NCI-H2171 (cell line): ENCODE measurements around the gene SLC16A12.
"Not testable (repeated sequence)": the region's sequence is repeated elsewhere in the genome, so short reads cannot be mapped to it uniquely, and the experiment has no call there.

Experiments used
- DNase-seq: peaks from one replicate; lab custom pipeline; 2025; lab: John Stamatoyannopoulos, UW

SLC16A12 gene

GRCh38 chr10:89548673-89549072 is 13.3 kb upstream of the SLC16A12 start:
- no peak for DNase-seq

GRCh38 chr10:89547853-89548513 is 12.6 kb upstream of the SLC16A12 start:
- no peak for DNase-seq

- not testable (repeated sequence) for DNase-seq
These were observed 11.3 kb upstream of the SLC16A12 start for GRCh38 chr10:89546651-89547050.

- no peak for DNase-seq
These were observed 8.4 kb upstream of the SLC16A12 start for GRCh38 chr10:89543841-89544240.

GRCh38 chr10:89540420-89540949 is 5.1 kb upstream of the SLC16A12 start:
- no peak for DNase-seq

GRCh38 chr10:89537364-89537763 is 2.0 kb upstream of the SLC16A12 start:
- no peak for DNase-seq

- no peak for DNase-seq
These were observed 590 bp upstream of the SLC16A12 start for GRCh38 chr10:89536013-89536354.

GRCh38 chr10:89534826-89535166 is 598 bp downstream of the SLC16A12 start:
- DNase-seq, result no peak

- DNase-seq, result no peak
These were observed 2.9 kb downstream of the SLC16A12 start for GRCh38 chr10:89532476-89532875.

GRCh38 chr10:89531359-89531758 is 4.0 kb downstream of the SLC16A12 start:
- DNase-seq, result no peak

GRCh38 chr10:89529711-89530110 is 5.7 kb downstream of the SLC16A12 start:
- DNase-seq, result not testable (repeated sequence)

GRCh38 chr10:89526358-89526757 is 9.0 kb downstream of the SLC16A12 start:
- DNase-seq, result no peak

GRCh38 chr10:89525556-89525955 is 9.8 kb downstream of the SLC16A12 start:
- DNase-seq, result no peak

GRCh38 chr10:89524279-89524678 is 11.1 kb downstream of the SLC16A12 start:
- no peak for DNase-seq

- DNase-seq, result no peak
These were observed 12.1 kb downstream of the SLC16A12 start for GRCh38 chr10:89523274-89523673.

GRCh38 chr10:89522463-89522862 is 12.9 kb downstream of the SLC16A12 start:
- no peak for DNase-seq

- no peak for DNase-seq
These were observed 14.0 kb downstream of the SLC16A12 start for GRCh38 chr10:89521368-89521767.

- no peak for DNase-seq
These were observed 14.7 kb downstream of the SLC16A12 start for GRCh38 chr10:89520706-89521105.

GRCh38 chr10:89518876-89519842 is 16.2 kb downstream of the SLC16A12 start:
- DNase-seq, result no peak

- DNase-seq, result no peak
These were observed 17.3 kb downstream of the SLC16A12 start for GRCh38 chr10:89518108-89518507.

GRCh38 chr10:89516149-89516832 is 19.1 kb downstream of the SLC16A12 start:
- DNase-seq, result no peak

GRCh38 chr10:89515031-89515841 is 20.2 kb downstream of the SLC16A12 start:
- DNase-seq, result no peak
